Endothelial cell of umbilical vein (primary cell): ENCODE results near the gene PCSK6. TPM values are rescaled to one million over a fixed set of nuclear protein-coding genes. Genes with fewer than 3 reads are reported as not detected.

ENCODE experiments used
- BruUV-seq: library from RNA; stranded (reverse); fragments of 400-500 nt; replicated peaks from 2 replicates; lab custom pipeline; 2021; lab: Mats Ljungman, UMichigan
- CTCF ChIA-PET: fragments of 300-600, 350-600 bp; sonication (Branson Sonifier 250); formaldehyde crosslinking; loops from one replicate; lab custom pipeline; 2021; ENCODE audit warnings: antibody characterized with exemption, inconsistent platforms; lab: Charles Lee
- POLR2A ChIA-PET: fragments of 300-600, 350-600 bp; sonication (Branson Sonifier 250); formaldehyde crosslinking; loops from one replicate; lab custom pipeline; 2021; ENCODE audit warnings: antibody characterized with exemption, inconsistent platforms; lab: Charles Lee
- DNase-seq: peaks from one replicate; pipeline ENCODE4 v3.0.0-alpha.2; 2011; ENCODE audit warnings: low read depth, low spot score
- FAIRE-seq: peaks from 2 replicates; lab custom pipeline; 2011; peaks lifted over from hg19 to GRCh38; lab: Jason Lieb, UNC
- H2AFZ ChIP-seq: 2 replicates; pipeline ENCODE4 v1.6.0; 2012; ENCODE audit warnings: low read depth, low read length, control low read depth, inconsistent platforms
- H3K27ac ChIP-seq: 2 replicates; pipeline ENCODE4 v1.5.1; 2011; ENCODE audit warnings: low read depth, mild to moderate bottlenecking, control low read depth, low read length, moderate library complexity; ENCODE audit not compliant: insufficient read depth
- H3K27me3 ChIP-seq, 2 experiments: 2 replicates each; pipeline versions ENCODE4 v1.6.0 to v1.6.1; 2011; ENCODE audit warnings: low read length in 2 of 2, mixed read lengths in 1 of 2; ENCODE audit not compliant: control insufficient read depth in 2 of 2, insufficient read depth in 2 of 2
- H3K36me3 ChIP-seq, 2 experiments: 2 replicates in 1 of 2; 3 replicates in 1 of 2; pipeline ENCODE4 v1.5.1; 2011; ENCODE audit warnings: low read length in 2 of 2, mild to moderate bottlenecking in 1 of 2, moderate library complexity in 1 of 2; ENCODE audit not compliant: control insufficient read depth in 2 of 2, insufficient read depth in 2 of 2; ENCODE audit errors: extremely low read depth in 1 of 2
- H3K4me1 ChIP-seq: 3 replicates; pipeline ENCODE4 v1.5.1; 2011; ENCODE audit warnings: mild to moderate bottlenecking, low read length; ENCODE audit not compliant: control insufficient read depth, insufficient read depth; ENCODE audit errors: extremely low read depth
- H3K4me2 ChIP-seq: 2 replicates; pipeline ENCODE4 v1.6.1; 2011; ENCODE audit warnings: low read length, control low read depth, mixed read lengths; ENCODE audit not compliant: insufficient read depth
- H3K4me3 ChIP-seq, 3 experiments: fragments of 200-600 bp in 1 of 3; sonication (generic), shearing (Covaris generic) in 1 of 3; replicated peaks in 1 of 3; 2 replicates each; pipeline ENCODE4 v1.5.1; 2011 to 2016; ENCODE audit warnings: control low read depth in 3 of 3, low read length in 3 of 3, mild to moderate bottlenecking in 2 of 3, inconsistent platforms in 1 of 3, low read depth in 1 of 3, moderate library complexity in 1 of 3; ENCODE audit not compliant: insufficient read depth in 1 of 3
- H3K79me2 ChIP-seq: 2 replicates; pipeline ENCODE4 v1.6.0; 2012; ENCODE audit warnings: low read length, inconsistent platforms; ENCODE audit not compliant: control insufficient read depth, insufficient read depth
- H3K9ac ChIP-seq: replicated peaks from 2 replicates; pipeline ENCODE3; 2011; ENCODE audit warnings: low read length, control low read depth; ENCODE audit not compliant: insufficient read depth; ENCODE audit errors: extremely low read depth
- H3K9me1 ChIP-seq: replicated peaks from 3 replicates; pipeline ENCODE4 v1.6.0; 2011; ENCODE audit warnings: mild to moderate bottlenecking, low read length; ENCODE audit not compliant: control insufficient read depth, insufficient read depth; ENCODE audit errors: extremely low read depth
- H3K9me3 ChIP-seq: replicated peaks from 2 replicates; pipeline ENCODE4 v1.5.1; 2012; ENCODE audit warnings: low read length, inconsistent platforms; ENCODE audit not compliant: control insufficient read depth, insufficient read depth
- H4K20me1 ChIP-seq: replicated peaks from 2 replicates; pipeline ENCODE3; 2011; ENCODE audit warnings: mild to moderate bottlenecking, low read length; ENCODE audit not compliant: control insufficient read depth, insufficient read depth; ENCODE audit errors: extremely low read depth
- EZH2 ChIP-seq: IDR thresholded peaks from 2 replicates; pipeline ENCODE4 v1.6.1; 2012; ENCODE audit warnings: borderline replicate concordance, low read depth, mild to moderate bottlenecking, moderate library complexity, low read length, inconsistent platforms; ENCODE audit not compliant: severe bottlenecking
- FOS ChIP-seq: IDR thresholded peaks from 2 replicates; pipeline ENCODE4 v1.6.1; 2011; ENCODE audit warnings: mild to moderate bottlenecking, low read length, moderate library complexity, borderline replicate concordance; ENCODE audit not compliant: insufficient read depth
- GATA2 ChIP-seq: IDR thresholded peaks from 2 replicates; pipeline ENCODE4 v1.7.0; 2011; ENCODE audit warnings: low read depth, mild to moderate bottlenecking, moderate library complexity, mixed read lengths, low read length; ENCODE audit not compliant: insufficient read length, insufficient read depth
- JUN ChIP-seq: IDR thresholded peaks from 2 replicates; pipeline ENCODE4 v1.6.1; 2011; ENCODE audit warnings: borderline replicate concordance, low read depth; ENCODE audit not compliant: insufficient read length, insufficient read depth
- MAX ChIP-seq: IDR thresholded peaks from 2 replicates; pipeline ENCODE4 v1.6.1; 2011; ENCODE audit not compliant: insufficient read depth, insufficient read length
- MYC ChIP-seq: IDR thresholded peaks from one replicate; pipeline ENCODE4 v1.6.1; 2011; ENCODE audit warnings: mild to moderate bottlenecking, low read depth, low read length
- POLR2A ChIP-seq: IDR thresholded peaks from 2 replicates; pipeline ENCODE4 v1.6.1; 2012; ENCODE audit warnings: low read depth, mild to moderate bottlenecking, control low read depth, low read length
- POLR2AphosphoS5 ChIP-seq: IDR thresholded peaks from 2 replicates; pipeline ENCODE4 v1.6.1; 2012; ENCODE audit warnings: low read depth, mild to moderate bottlenecking, control low read depth, low read length, moderate library complexity; ENCODE audit not compliant: insufficient read depth
- dilution Hi-C: fragments of 300-500 bp; cut with MboI; formaldehyde crosslinking; loops from one replicate; pipeline ENCODE4 v1.15.0; 2019; ENCODE audit warnings: low sequenced_read_pairs; ENCODE audit not compliant: extremely low pct_ligation_motif_present
- intact Hi-C: fragments of 100-400 bp; cut with micrococcal nuclease; formaldehyde crosslinking; loops from one replicate; pipeline ENCODE4 v1.10.0; 2022
- polyA plus RNA-seq, 4 experiments: library from polyadenylated mRNA; depleted of rRNA in 3 of 4; stranded (reverse) in 3 of 4; unstranded in 1 of 4; fragments of >200 nt; gene quantifications; 2 replicates each; pipeline versions ENCODE4 v1.2.1 to v1.2.3, GENCODE V29; 2011 to 2012; ENCODE audit warnings: missing spikeins in 1 of 4
- total RNA-seq: library from RNA; stranded (reverse); gene quantifications from 2 replicates; pipeline ENCODE4 v1.2.3, GENCODE V29; 2021
- TF ChIP-seq, protein P1 (sequence below), 2 donors: IDR thresholded peaks; 1 replicate in 1 of 2; 2 replicates in 1 of 2; pipeline ENCODE4 v1.5.1; 2011; ENCODE audit warnings: low read length in 2 of 2, mild to moderate bottlenecking in 2 of 2, moderate library complexity in 2 of 2, control low read depth in 1 of 2, inconsistent platforms in 1 of 2, low read depth in 1 of 2; ENCODE audit not compliant: insufficient read depth in 1 of 2; ENCODE audit errors: extremely low read depth in 1 of 2

Gene PCSK6
- total and polyA plus RNA-seq, 2 donors (not counting 3 experiments of a cell fraction or from before 2014, with no cell fraction given): 0.18 to 0.69 TPM

- dilution Hi-C loops: no loop called here
- Histone ChIP-seq H3K9me3 (no peaks in the 10 kb centered on the region), H3K4me2 (no peak overlapping the region), H3K4me3 (no peak overlapping the region), H4K20me1 (no peaks in the 10 kb centered on the region), H3K9ac (no peak overlapping the region), H3K9me1 (no peaks in the 10 kb centered on the region), H3K4me1 (no peaks in the 10 kb centered on the region), H3K27me3 (peaks cover 5 to 9% of the 10 kb centered on the region in 2 experiments), H3K36me3 (no peaks in the 10 kb centered on the region), H3K79me2 (no peaks in the 10 kb centered on the region), H2AFZ (no peak overlapping the region), H3K27ac (no peak overlapping the region)
- no peak for FAIRE-seq
- no peak for DNase-seq
- ChIA-PET CTCF (interaction anchor here (0.6 kb wide), 1 partner anchor 196 kb away, joined by 4 read pairs; no protein-coding TSS in a partner anchor), POLR2A (interaction anchor here (0.5 kb wide), 1 partner anchor 146 kb away, joined by 5 read pairs; no protein-coding TSS in a partner anchor)
- TF ChIP-seq GATA2 (no peak), POLR2AphosphoS5 (no peak)
- no TSS peak for BruUV-seq
- intact Hi-C loops: no loop called here
These were observed 8.1 kb upstream of the PCSK6 start for GRCh38 chr15:101497484-101498034.

DNA sequence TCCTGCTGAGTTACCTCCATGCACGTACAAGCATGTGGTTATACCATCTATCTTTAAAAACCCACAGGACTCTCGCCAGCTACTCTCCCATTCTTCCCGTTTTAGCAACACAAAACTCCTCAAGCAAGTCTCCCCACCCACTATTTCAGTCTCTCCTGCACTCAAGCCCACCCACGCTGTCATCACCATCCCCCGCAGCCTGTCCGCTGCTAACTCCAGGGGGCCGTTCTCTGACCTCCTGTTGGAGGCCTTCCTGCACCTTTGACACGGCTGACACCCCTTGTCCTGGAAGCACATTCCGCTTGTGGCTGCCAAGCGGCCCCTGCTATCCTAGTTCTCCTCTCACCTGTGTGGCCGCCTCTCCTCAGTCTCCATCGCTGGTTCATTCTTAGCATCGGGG lies 7.5 kb upstream of the PCSK6 start:
- Histone ChIP-seq H3K27ac (no peak overlapping the region), H3K9me3 (no peaks in the 10 kb centered on the region), H3K36me3 (no peaks in the 10 kb centered on the region), H3K4me3 (no peak overlapping the region), H3K79me2 (no peaks in the 10 kb centered on the region), H3K27me3 (peaks cover 5 to 9% of the 10 kb centered on the region in 2 experiments), H3K9ac (no peak overlapping the region), H3K4me1 (no peaks in the 10 kb centered on the region), H4K20me1 (no peaks in the 10 kb centered on the region), H3K4me2 (no peak overlapping the region), H2AFZ (no peak overlapping the region), H3K9me1 (no peaks in the 10 kb centered on the region)
- no TSS peak for BruUV-seq
- CTCF ChIA-PET: no interaction called here
- no peak for FAIRE-seq
- intact Hi-C loops: no loop called here
- DNase-seq: no peak
- TF ChIP-seq JUN: no peak
- no peak for TF ChIP-seq FOS
- no peak for TF ChIP-seq MAX
- TF ChIP-seq POLR2AphosphoS5: no peak
- no peak for TF ChIP-seq GATA2
- TF ChIP-seq, protein P1, sequence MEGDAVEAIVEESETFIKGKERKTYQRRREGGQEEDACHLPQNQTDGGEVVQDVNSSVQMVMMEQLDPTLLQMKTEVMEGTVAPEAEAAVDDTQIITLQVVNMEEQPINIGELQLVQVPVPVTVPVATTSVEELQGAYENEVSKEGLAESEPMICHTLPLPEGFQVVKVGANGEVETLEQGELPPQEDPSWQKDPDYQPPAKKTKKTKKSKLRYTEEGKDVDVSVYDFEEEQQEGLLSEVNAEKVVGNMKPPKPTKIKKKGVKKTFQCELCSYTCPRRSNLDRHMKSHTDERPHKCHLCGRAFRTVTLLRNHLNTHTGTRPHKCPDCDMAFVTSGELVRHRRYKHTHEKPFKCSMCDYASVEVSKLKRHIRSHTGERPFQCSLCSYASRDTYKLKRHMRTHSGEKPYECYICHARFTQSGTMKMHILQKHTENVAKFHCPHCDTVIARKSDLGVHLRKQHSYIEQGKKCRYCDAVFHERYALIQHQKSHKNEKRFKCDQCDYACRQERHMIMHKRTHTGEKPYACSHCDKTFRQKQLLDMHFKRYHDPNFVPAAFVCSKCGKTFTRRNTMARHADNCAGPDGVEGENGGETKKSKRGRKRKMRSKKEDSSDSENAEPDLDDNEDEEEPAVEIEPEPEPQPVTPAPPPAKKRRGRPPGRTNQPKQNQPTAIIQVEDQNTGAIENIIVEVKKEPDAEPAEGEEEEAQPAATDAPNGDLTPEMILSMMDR (IDR thresholded peaks at IDR 0.05; ENCODE audit: extremely low read depth in 1 of 2, insufficient read depth in 1 of 2, low read depth in 1 of 2, low read length in 2 of 2): no peak
- TF ChIP-seq EZH2: no peak
- no peak for TF ChIP-seq POLR2A
- no peak for TF ChIP-seq MYC
- POLR2A ChIA-PET: no interaction called here
- dilution Hi-C loops: no loop called here
